CD4-positive, alpha-beta T cell treated with Interleukin-4 for 1 hour (primary cell): Measurements from ENCODE around the gene ITPR2.
"Not testable (repeated sequence)": the region's sequence is repeated elsewhere in the genome, so short reads cannot be mapped to it uniquely, and the experiment has no call there.

ENCODE experiments used
- DNase-seq, 2 donors: peaks; one replicate each; pipeline ENCODE4 v3.0.0-alpha.2; 2020 to 2022

Gene ITPR2

GRCh38 chr12:26430596-26430995 is 402.4 kb downstream of the ITPR2 start:
- DNase-seq, result not testable (repeated sequence)

- no peak for DNase-seq
These were observed 403.8 kb downstream of the ITPR2 start for GRCh38 chr12:26429070-26429691.

GRCh38 chr12:26428420-26428819 is 404.6 kb downstream of the ITPR2 start:
- DNase-seq, result no peak

- no peak for DNase-seq
These were observed 406.3 kb downstream of the ITPR2 start for GRCh38 chr12:26426652-26427051.

- DNase-seq, result no peak
These were observed 407.3 kb downstream of the ITPR2 start for GRCh38 chr12:26425587-26426260.

- DNase-seq, result no peak
These were observed 410.1 kb downstream of the ITPR2 start for GRCh38 chr12:26422839-26423398.

GRCh38 chr12:26416550-26416949 is 416.4 kb downstream of the ITPR2 start:
- DNase-seq, result no peak

- DNase-seq, result no peak
These were observed 422.3 kb downstream of the ITPR2 start for GRCh38 chr12:26410689-26411088.

- no peak for DNase-seq
These were observed 426.2 kb downstream of the ITPR2 start for GRCh38 chr12:26406813-26407212.

- DNase-seq, result no peak
These were observed 426.6 kb downstream of the ITPR2 start for GRCh38 chr12:26406391-26406790.

- no peak for DNase-seq
These were observed 429.4 kb downstream of the ITPR2 start for GRCh38 chr12:26403601-26404000.

GRCh38 chr12:26402648-26403047 is 430.3 kb downstream of the ITPR2 start:
- no peak for DNase-seq

- DNase-seq, result no peak
These were observed 431.1 kb downstream of the ITPR2 start for GRCh38 chr12:26401874-26402273.

GRCh38 chr12:26400627-26401026 is 432.4 kb downstream of the ITPR2 start:
- DNase-seq, result no peak

GRCh38 chr12:26399381-26399780 is 433.6 kb downstream of the ITPR2 start:
- DNase-seq, result no peak

- DNase-seq, result no peak
These were observed 436.6 kb downstream of the ITPR2 start for GRCh38 chr12:26396402-26396801.

GRCh38 chr12:26389343-26389742 is 443.7 kb downstream of the ITPR2 start:
- no peak for DNase-seq

GRCh38 chr12:26384536-26384935 is 448.5 kb downstream of the ITPR2 start:
- DNase-seq, result no peak

GRCh38 chr12:26383041-26383440 is 450.0 kb downstream of the ITPR2 start:
- no peak for DNase-seq

GRCh38 chr12:26380897-26381296 is 452.1 kb downstream of the ITPR2 start:
- no peak for DNase-seq

GRCh38 chr12:26379777-26380467 is 453.1 kb downstream of the ITPR2 start:
- no peak for DNase-seq

GRCh38 chr12:26378711-26379110 is 454.3 kb downstream of the ITPR2 start:
- DNase-seq, result no peak

GRCh38 chr12:26374934-26375680 is 457.9 kb downstream of the ITPR2 start:
- DNase-seq, result no peak
